K562 (cell line): ENCODE data around the gene HOXA10.

Experiments
- GABPA ChIP-seq: fragments of 200-800 bp; sonication (Bioruptor generic); conservative IDR thresholded peaks from 2 replicates; pipeline ENCODE4 v1.6.1; 2016; ENCODE audit warnings: low read depth, missing genetic modification characterization, missing compliant biosample characterization
- TF ChIP-seq, protein P1 (sequence below): sonication (generic); formaldehyde crosslinking; IDR thresholded peaks from 2 replicates; pipeline ENCODE4 v1.9.0; 2022; ENCODE audit warnings: mild to moderate bottlenecking, missing genetic modification reagents
- TF ChIP-seq, protein P2 (sequence below), 3 experiments: IDR thresholded peaks in 2 of 3; conservative IDR thresholded peaks in 1 of 3; 2 replicates each; pipeline ENCODE4 v1.5.1; 2011 to 2012; ENCODE audit warnings: low read length in 3 of 3, mild to moderate bottlenecking in 3 of 3, control low read depth in 2 of 3, improper control_type of control experiment in 1 of 3, inconsistent platforms in 1 of 3, low read depth in 1 of 3, mixed read lengths in 1 of 3, moderate library complexity in 1 of 3; ENCODE audit not compliant: insufficient read depth in 2 of 3

DNA sequence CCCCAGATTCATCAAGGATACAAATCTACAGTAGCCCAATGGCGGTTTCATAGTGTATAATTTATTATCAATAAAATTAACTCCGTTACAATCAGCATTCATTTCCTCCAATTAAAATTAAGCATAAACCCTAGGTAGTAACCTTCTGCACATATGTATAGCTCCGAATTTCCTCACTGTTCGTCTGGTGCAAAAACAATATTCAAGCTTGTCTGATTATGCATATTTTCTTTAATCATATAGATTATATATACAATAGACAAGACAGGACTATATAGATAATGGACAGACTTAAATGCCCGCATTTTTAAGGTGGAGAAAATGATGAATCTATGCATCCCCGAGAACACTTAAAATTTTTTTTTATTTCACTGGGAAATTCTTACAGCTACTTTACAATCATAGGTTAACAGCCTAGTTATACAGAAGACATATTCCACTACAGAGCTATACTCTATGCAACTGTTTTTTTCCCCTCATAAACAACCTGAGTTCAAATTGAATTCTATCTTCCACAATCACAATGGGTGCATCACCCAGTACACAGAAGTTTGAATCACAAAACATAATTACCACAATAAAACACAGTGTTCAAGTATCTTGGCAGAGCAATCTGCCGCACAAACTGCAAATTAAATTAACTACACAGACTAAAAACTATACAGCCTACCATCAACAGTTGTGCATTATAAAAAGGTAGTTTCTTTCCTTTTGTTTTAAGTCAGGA lies 11.4 kb downstream of the HOXA10 start:
- TF ChIP-seq GABPA (tag), result no peak
- TF ChIP-seq, protein P1, sequence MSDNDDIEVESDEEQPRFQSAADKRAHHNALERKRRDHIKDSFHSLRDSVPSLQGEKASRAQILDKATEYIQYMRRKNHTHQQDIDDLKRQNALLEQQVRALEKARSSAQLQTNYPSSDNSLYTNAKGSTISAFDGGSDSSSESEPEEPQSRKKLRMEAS (CRISPR knock-in tag), result no peak
- TF ChIP-seq, protein P2, sequence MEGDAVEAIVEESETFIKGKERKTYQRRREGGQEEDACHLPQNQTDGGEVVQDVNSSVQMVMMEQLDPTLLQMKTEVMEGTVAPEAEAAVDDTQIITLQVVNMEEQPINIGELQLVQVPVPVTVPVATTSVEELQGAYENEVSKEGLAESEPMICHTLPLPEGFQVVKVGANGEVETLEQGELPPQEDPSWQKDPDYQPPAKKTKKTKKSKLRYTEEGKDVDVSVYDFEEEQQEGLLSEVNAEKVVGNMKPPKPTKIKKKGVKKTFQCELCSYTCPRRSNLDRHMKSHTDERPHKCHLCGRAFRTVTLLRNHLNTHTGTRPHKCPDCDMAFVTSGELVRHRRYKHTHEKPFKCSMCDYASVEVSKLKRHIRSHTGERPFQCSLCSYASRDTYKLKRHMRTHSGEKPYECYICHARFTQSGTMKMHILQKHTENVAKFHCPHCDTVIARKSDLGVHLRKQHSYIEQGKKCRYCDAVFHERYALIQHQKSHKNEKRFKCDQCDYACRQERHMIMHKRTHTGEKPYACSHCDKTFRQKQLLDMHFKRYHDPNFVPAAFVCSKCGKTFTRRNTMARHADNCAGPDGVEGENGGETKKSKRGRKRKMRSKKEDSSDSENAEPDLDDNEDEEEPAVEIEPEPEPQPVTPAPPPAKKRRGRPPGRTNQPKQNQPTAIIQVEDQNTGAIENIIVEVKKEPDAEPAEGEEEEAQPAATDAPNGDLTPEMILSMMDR (IDR thresholded peaks at IDR 0.05 in 2 of 3, conservative IDR thresholded peaks at IDR 0.05 in 1 of 3; ENCODE audit: insufficient read depth in 2 of 3, low read depth in 1 of 3, low read length in 3 of 3), result no peak
